ENCODE results near the gene SPNS2. TPM values are rescaled to one million over a fixed set of nuclear protein-coding genes. Genes with fewer than 3 reads are reported as not detected.

SPNS2 gene
- total RNA-seq, 1 experiment from 2014 or later, result 33.8 TPM

- Histone ChIP-seq H3K27ac (no peak overlapping the region), H3K9me3 (ENCODE audit: insufficient read depth, low read depth) (no peaks in the 10 kb centered on the region), H3K4me3 (no peak overlapping the region), H4K20me1 (ENCODE audit: insufficient read depth) (peaks cover 35% of the 10 kb centered on the region), H2AFZ (no peak overlapping the region), H3K4me2 (no peak overlapping the region), H3K4me1 (replicated peaks; ENCODE audit: insufficient read depth) (peaks cover 12% of the 10 kb centered on the region; the same call in 1 of the 2 replicates), H3K27me3 (ENCODE audit: insufficient read depth, low read depth) (no peaks in the 10 kb centered on the region), H3K36me3 (ENCODE audit: low read depth) (peaks cover 12% of the 10 kb centered on the region; the same call in 1 of the 2 replicates), H3K79me2 (ENCODE audit: low read depth) (no peaks in the 10 kb centered on the region), H3K9me2 (ENCODE audit: insufficient read depth) (no peaks in the 10 kb centered on the region), H3F3A (ENCODE audit: insufficient read depth, low read depth) (peaks cover 96% of the 10 kb centered on the region)
- intact Hi-C loops (cut with micrococcal nuclease; ENCODE audit: unreplicated experiment), result no loop called here
- ChIA-PET POLR2A (ENCODE audit: unreplicated experiment) (no interaction called here), CTCF (no interaction called here)
- no peak for DNase-seq
- no peak for TF ChIP-seq EZH2 (IDR thresholded peaks at IDR 0.05; ENCODE audit: low read depth)
- TF ChIP-seq CTCF (conservative IDR thresholded peaks at IDR 0.05), result no peak
- BruUV-seq (replicated peaks), result no TSS peak
Measured at GRCh38 chr17:4535667-4536258, 37.1 kb downstream of the SPNS2 start.

- Histone ChIP-seq H3K4me3 (no peak overlapping the region), H3K27me3 (ENCODE audit: insufficient read depth, low read depth) (no peaks in the 10 kb centered on the region), H2AFZ (no peak overlapping the region), H3K4me2 (no peak overlapping the region), H3K27ac (no peak overlapping the region), H3K4me1 (replicated peaks; ENCODE audit: insufficient read depth) (peaks cover 12% of the 10 kb centered on the region; the same call in 1 of the 2 replicates), H3K36me3 (ENCODE audit: low read depth) (peaks cover 8% of the 10 kb centered on the region; the same call in 1 of the 2 replicates), H3K9me2 (ENCODE audit: insufficient read depth) (no peaks in the 10 kb centered on the region), H4K20me1 (ENCODE audit: insufficient read depth) (peaks cover 36% of the 10 kb centered on the region), H3K9me3 (ENCODE audit: insufficient read depth, low read depth) (no peaks in the 10 kb centered on the region), H3K79me2 (ENCODE audit: low read depth) (no peaks in the 10 kb centered on the region), H3F3A (ENCODE audit: insufficient read depth, low read depth) (peaks cover 96% of the 10 kb centered on the region)
- CTCF ChIA-PET, result no interaction called here
- intact Hi-C loops (cut with micrococcal nuclease; ENCODE audit: unreplicated experiment), result no loop called here
- TF ChIP-seq EZH2 (IDR thresholded peaks at IDR 0.05; ENCODE audit: low read depth), result no peak
- TF ChIP-seq CTCF (conservative IDR thresholded peaks at IDR 0.05), result no peak
- DNase-seq, result no peak
- POLR2A ChIA-PET (ENCODE audit: unreplicated experiment), result no interaction called here
- no TSS peak for BruUV-seq (replicated peaks)
Measured at GRCh38 chr17:4536259-4536741, 37.6 kb downstream of the SPNS2 start.

GRCh38 chr17:4536742-4537411 lies 38.2 kb downstream of the SPNS2 start:
- ChIA-PET POLR2A (ENCODE audit: unreplicated experiment) (interaction anchor here (0.6 kb wide), 2 partner anchors 25 to 35 kb away, joined by 3 to 13 read pairs; no protein-coding TSS in a partner anchor), CTCF (no interaction called here)
- no peak for DNase-seq
- Histone ChIP-seq H2AFZ (no peak overlapping the region), H3K4me2 (no peak overlapping the region), H4K20me1 (ENCODE audit: insufficient read depth) (peaks cover 41% of the 10 kb centered on the region), H3K27ac (peak overlapping the region; percentile 31), H3K9me3 (ENCODE audit: insufficient read depth, low read depth) (no peaks in the 10 kb centered on the region), H3F3A (ENCODE audit: insufficient read depth, low read depth) (peaks cover 96% of the 10 kb centered on the region), H3K27me3 (ENCODE audit: insufficient read depth, low read depth) (no peaks in the 10 kb centered on the region), H3K36me3 (ENCODE audit: low read depth) (peaks cover 11% of the 10 kb centered on the region; the same call in 1 of the 2 replicates), H3K9me2 (ENCODE audit: insufficient read depth) (no peaks in the 10 kb centered on the region), H3K4me1 (replicated peaks; ENCODE audit: insufficient read depth) (peaks cover 12% of the 10 kb centered on the region; the same call in 1 of the 2 replicates), H3K79me2 (ENCODE audit: low read depth) (no peaks in the 10 kb centered on the region), H3K4me3 (no peak overlapping the region)
- intact Hi-C loops (cut with micrococcal nuclease; ENCODE audit: unreplicated experiment), result no loop called here
- BruUV-seq (replicated peaks), result no TSS peak
- no peak for TF ChIP-seq EZH2 (IDR thresholded peaks at IDR 0.05; ENCODE audit: low read depth)
- no peak for TF ChIP-seq CTCF (conservative IDR thresholded peaks at IDR 0.05)

All from PC-9 (cell line).